HG03108 (cell line): ENCODE measurements around the gene RAB40A.
A peak's percentile ranks its signal among the peaks of the same experiment; 100 is the strongest.
"Not testable (repeated sequence)": the region's sequence is repeated elsewhere in the genome, so short reads cannot be mapped to it uniquely, and the experiment has no call there.

Experiments
- ATAC-seq: cut with Tn5 transposase; IDR thresholded peaks from one replicate; pipeline ENCODE4 v1.9.1; 2021; ENCODE audit warnings: moderate library complexity; ENCODE audit not compliant: unreplicated experiment

The RAB40A gene

DNA sequence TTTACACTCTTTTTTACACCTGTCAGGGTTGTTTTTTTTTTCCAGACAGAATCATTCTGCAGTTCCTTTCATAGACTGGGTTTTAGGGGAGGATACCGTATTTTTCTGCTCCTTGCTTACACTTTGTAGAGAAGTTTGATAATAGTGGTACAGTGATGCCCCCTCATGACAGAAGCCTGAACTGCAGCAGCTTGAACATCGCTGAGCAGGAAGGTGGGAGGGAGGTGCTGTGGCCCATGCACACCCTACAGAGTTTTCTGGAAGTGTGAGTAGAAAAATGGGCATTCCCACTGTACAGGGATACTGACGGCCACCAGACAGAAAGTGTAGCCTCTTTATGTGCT is 54.5 kb downstream of the RAB40A start:
- ATAC-seq = peak; percentile 90

DNA sequence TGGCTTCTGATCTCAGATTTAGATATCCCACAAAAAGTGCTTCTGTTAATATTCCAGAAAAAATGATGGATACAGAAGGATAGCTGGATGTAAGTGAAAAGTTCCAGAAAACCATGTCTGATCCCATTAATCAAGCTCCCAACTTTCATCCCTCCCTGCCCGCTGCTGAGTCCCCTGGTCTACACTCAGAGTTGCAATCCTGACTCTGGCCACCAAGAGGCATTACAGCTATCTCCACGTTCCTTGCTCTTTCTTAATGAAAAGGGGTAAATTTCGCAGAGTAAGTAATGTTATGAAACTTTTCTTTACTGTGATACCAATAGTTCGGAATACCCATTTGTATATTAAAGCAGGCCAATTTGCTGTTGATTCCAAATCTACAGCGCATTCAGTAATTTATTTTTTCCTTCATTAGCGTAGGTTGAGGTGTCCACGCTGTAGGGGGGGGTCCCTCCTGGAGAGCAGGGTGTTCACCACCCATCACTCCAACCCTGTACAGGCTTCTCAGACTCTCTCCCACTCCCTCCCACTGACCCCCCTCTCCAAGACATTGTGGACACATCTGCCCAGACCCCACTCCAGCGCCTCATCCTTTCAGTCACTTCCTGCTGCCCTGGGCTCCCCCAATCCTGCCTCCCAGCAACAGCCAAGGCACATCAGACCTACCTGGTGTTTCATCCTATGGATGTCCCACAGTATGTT is 55.1 kb downstream of the RAB40A start:
- ATAC-seq = peak; percentile 54

DNA sequence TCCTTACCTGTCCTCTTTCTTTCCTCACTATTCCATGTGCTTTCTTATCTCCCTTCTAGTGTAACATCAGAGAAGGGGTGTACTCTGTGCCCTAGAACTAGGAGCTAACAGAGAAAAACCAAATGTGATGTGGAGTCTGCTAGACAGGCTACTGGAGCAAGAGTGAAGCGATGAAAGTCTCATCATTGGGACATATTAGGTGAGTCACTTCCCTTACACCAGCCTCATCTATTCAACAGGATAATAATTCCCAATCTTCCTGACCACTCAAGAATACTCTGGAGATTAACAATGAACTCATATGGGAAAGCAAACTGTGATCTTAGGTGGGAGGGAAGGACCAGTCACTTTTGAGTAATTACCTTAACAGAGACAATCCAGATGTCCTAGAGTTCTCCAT is 58.1 kb downstream of the RAB40A start:
- no peak for ATAC-seq

DNA sequence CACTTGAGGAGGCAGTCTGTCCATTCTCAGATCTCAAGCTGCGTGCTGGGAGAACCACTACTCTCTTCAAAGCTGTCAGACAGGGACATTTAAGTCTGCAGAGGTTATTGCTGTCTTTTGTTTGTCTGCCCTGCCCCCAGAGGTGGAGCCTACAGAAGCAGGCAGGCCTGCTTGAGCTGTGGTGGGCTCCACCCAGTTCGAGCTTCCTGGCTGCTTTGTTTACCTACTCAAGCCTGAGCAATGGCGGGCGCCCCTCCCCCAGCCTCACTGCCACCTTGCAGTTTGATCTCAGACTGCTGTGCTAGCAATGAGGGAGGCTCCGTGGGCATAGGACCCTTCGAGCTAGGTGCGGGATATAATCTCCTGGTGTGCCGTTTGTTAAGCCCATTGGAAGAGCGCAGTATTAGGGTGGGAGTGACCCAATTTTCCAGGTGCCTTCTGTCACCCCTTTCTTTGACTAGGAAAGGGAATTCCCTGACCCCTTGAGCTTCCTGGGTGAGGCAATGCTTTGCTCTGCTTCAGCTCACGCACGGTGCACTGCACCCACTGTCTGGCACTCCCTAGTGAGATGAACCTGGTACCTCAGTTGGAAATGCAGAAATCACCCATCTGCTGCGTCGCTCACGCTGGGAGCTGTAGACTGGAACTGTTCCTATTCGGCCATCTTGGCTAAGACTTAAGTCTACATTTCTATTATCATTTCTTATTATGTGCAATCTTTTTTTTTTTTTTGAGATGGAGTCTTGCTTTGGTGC is 59.1 kb downstream of the RAB40A start:
- ATAC-seq = not testable (repeated sequence)

DNA sequence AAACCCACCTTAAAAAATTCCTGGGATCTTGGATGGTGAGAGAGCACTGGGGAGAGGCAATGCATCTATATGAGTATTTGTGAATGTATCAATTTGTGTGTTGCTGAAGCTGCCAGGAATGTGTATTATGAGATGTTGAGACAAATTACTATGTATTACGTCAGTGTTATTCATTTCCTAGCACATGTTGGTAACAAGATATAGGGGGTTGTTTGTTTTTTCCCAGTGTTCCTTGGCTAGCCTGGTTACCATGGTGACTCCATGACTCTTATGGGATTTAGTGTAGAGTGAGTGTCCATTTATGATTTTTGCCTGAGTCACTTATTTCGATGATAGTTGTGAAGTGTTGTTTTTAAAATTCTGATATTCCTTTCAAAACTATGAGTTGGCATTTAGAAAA is 65.6 kb downstream of the RAB40A start:
- no peak for ATAC-seq
